HepG2 (cell line): ENCODE data around the gene AKIRIN1. TPM values are rescaled to one million over a fixed set of nuclear protein-coding genes. Genes with fewer than 3 reads are reported as not detected.

Source experiments
- ATF7-NPFF ChIP-seq: sonication (generic); formaldehyde crosslinking; IDR thresholded peaks from 2 replicates; pipeline ENCODE4 v1.8.1; 2023; ENCODE audit warnings: mild to moderate bottlenecking, low read depth, missing genetic modification reagents, moderate library complexity
- CC2D1A ChIP-seq: sonication (generic); formaldehyde crosslinking; IDR thresholded peaks from 2 replicates; pipeline ENCODE4 v1.8.1; 2023; ENCODE audit warnings: mild to moderate bottlenecking, missing genetic modification reagents
- GFI1 ChIP-seq: sonication (generic); formaldehyde crosslinking; IDR thresholded peaks from 2 replicates; pipeline ENCODE4 v1.5.0; 2020; ENCODE audit warnings: missing genetic modification reagents, mild to moderate bottlenecking, borderline replicate concordance
- HMG20A ChIP-seq: IDR thresholded peaks from 2 replicates; pipeline ENCODE4 v1.6.1; 2016; ENCODE audit warnings: borderline replicate concordance
- HNRNPUL1 ChIP-seq: fragments of 200-400 bp; formaldehyde crosslinking; IDR thresholded peaks from 2 replicates; pipeline ENCODE4 v1.6.1; 2017; ENCODE audit warnings: low read depth, mild to moderate bottlenecking, low read length, moderate library complexity
- KIAA2018 ChIP-seq: sonication (generic); formaldehyde crosslinking; IDR thresholded peaks from 2 replicates; pipeline ENCODE4 v1.5.0; 2020; ENCODE audit warnings: mild to moderate bottlenecking, missing genetic modification reagents, borderline replicate concordance
- MIER2 ChIP-seq: IDR thresholded peaks from 2 replicates; pipeline ENCODE4 v1.6.1; 2016; ENCODE audit warnings: missing biosample characterization, missing genetic modification reagents
- RXRB ChIP-seq: IDR thresholded peaks from 2 replicates; pipeline ENCODE4 v1.6.1; 2016; ENCODE audit warnings: borderline replicate concordance, missing genetic modification reagents, missing compliant biosample characterization
- SRY ChIP-seq: sonication (generic); formaldehyde crosslinking; IDR thresholded peaks from 2 replicates; pipeline ENCODE4 v1.8.0; 2022; ENCODE audit warnings: mild to moderate bottlenecking, missing genetic modification reagents
- TEAD3 ChIP-seq: optimal IDR thresholded peaks from 2 replicates; pipeline ENCODE3; 2016; ENCODE audit warnings: borderline replicate concordance
- ZNF773 ChIP-seq: sonication (generic); formaldehyde crosslinking; IDR thresholded peaks from 2 replicates; pipeline ENCODE4 v1.4.0; 2020; ENCODE audit warnings: missing genetic modification reagents, borderline replicate concordance
- ZNF780A ChIP-seq: sonication (generic); formaldehyde crosslinking; IDR thresholded peaks from 2 replicates; pipeline ENCODE4 v1.8.0; 2022; ENCODE audit warnings: mild to moderate bottlenecking, missing genetic modification reagents, moderate library complexity
- ZZZ3 ChIP-seq: sonication (generic); formaldehyde crosslinking; IDR thresholded peaks from 2 replicates; pipeline ENCODE4 v1.4.0; 2020; ENCODE audit warnings: missing genetic modification reagents, mild to moderate bottlenecking, borderline replicate concordance
- polyA plus RNA-seq, 8 experiments: library from polyadenylated mRNA; depleted of rRNA in 3 of 8; stranded (reverse) in 7 of 8; unstranded in 1 of 8; fragments of >200 nt; fragmentation: Illumina TruSeq in 4 of 8; extraction: Trizol in 4 of 8; gene quantifications; 2 replicates each; pipeline versions ENCODE4 v1.2.1 to v1.2.3, GENCODE V29; 2011 to 2016; ENCODE audit warnings: low read depth in 4 of 8, missing spikeins in 1 of 8, mixed read lengths in 1 of 8; ENCODE audit not compliant: insufficient read depth in 1 of 8
- total RNA-seq, 5 experiments: library from RNA; depleted of rRNA; stranded (reverse); fragments of >200 nt; fragmentation: Illumina TruSeq; extraction: Trizol; gene quantifications; 2 replicates each; pipeline ENCODE4 v1.2.3, GENCODE V29; 2016; ENCODE audit warnings: low read depth in 1 of 5
- TF ChIP-seq, protein P1 (sequence below): IDR thresholded peaks from 2 replicates; pipeline ENCODE4 v1.6.1; 2016; ENCODE audit warnings: low read depth
- TF ChIP-seq, protein P2 (sequence below): sonication (generic); formaldehyde crosslinking; IDR thresholded peaks from 2 replicates; pipeline ENCODE4 v1.4.0; 2020; ENCODE audit warnings: mild to moderate bottlenecking, missing genetic modification reagents

Gene AKIRIN1
- total and polyA plus RNA-seq, 2 of the 13 experiments (the other 11 are each of a cell fraction or from before 2014, with no cell fraction given): 123 to 157 TPM

GRCh38 chr1:39016604-39017171, 25.6 kb downstream of the AKIRIN1 start (continued):
- TF ChIP-seq HMG20A (CRISPR knock-in tag) (peak; percentile 84; the same call in 1 of the 2 replicates), GFI1 (peak; percentile 71; the same call in 1 of the 2 replicates), KIAA2018 (CRISPR knock-in tag) (no peak), RXRB (CRISPR knock-in tag) (peak; percentile 73; the same call in 1 of the 2 replicates), HNRNPUL1 (no peak), ZZZ3 (CRISPR knock-in tag) (no peak), ZNF780A (CRISPR knock-in tag) (no peak), TEAD3 (CRISPR knock-in tag) (peak; percentile 54), CC2D1A (no peak), ATF7-NPFF (no peak), SRY (no peak), ZNF773 (CRISPR knock-in tag) (no peak), MIER2 (CRISPR knock-in tag) (no peak)
- TF ChIP-seq, protein P1, sequence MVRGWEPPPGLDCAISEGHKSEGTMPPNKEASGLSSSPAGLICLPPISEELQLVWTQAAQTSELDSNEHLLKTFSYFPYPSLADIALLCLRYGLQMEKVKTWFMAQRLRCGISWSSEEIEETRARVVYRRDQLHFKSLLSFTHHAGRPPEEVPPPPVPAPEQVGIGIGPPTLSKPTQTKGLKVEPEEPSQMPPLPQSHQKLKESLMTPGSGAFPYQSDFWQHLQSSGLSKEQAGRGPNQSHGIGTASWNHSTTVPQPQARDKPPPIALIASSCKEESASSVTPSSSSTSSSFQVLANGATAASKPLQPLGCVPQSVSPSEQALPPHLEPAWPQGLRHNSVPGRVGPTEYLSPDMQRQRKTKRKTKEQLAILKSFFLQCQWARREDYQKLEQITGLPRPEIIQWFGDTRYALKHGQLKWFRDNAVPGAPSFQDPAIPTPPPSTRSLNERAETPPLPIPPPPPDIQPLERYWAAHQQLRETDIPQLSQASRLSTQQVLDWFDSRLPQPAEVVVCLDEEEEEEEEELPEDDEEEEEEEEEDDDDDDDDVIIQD (CRISPR knock-in tag): no peak
- TF ChIP-seq, protein P2, sequence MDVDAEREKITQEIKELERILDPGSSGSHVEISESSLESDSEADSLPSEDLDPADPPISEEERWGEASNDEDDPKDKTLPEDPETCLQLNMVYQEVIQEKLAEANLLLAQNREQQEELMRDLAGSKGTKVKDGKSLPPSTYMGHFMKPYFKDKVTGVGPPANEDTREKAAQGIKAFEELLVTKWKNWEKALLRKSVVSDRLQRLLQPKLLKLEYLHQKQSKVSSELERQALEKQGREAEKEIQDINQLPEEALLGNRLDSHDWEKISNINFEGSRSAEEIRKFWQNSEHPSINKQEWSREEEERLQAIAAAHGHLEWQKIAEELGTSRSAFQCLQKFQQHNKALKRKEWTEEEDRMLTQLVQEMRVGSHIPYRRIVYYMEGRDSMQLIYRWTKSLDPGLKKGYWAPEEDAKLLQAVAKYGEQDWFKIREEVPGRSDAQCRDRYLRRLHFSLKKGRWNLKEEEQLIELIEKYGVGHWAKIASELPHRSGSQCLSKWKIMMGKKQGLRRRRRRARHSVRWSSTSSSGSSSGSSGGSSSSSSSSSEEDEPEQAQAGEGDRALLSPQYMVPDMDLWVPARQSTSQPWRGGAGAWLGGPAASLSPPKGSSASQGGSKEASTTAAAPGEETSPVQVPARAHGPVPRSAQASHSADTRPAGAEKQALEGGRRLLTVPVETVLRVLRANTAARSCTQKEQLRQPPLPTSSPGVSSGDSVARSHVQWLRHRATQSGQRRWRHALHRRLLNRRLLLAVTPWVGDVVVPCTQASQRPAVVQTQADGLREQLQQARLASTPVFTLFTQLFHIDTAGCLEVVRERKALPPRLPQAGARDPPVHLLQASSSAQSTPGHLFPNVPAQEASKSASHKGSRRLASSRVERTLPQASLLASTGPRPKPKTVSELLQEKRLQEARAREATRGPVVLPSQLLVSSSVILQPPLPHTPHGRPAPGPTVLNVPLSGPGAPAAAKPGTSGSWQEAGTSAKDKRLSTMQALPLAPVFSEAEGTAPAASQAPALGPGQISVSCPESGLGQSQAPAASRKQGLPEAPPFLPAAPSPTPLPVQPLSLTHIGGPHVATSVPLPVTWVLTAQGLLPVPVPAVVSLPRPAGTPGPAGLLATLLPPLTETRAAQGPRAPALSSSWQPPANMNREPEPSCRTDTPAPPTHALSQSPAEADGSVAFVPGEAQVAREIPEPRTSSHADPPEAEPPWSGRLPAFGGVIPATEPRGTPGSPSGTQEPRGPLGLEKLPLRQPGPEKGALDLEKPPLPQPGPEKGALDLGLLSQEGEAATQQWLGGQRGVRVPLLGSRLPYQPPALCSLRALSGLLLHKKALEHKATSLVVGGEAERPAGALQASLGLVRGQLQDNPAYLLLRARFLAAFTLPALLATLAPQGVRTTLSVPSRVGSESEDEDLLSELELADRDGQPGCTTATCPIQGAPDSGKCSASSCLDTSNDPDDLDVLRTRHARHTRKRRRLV (CRISPR knock-in tag): no peak
